HEK293 (cell line): ENCODE data around the gene TRAPPC12.

Experiments used
- CTCF ChIA-PET: fragments of 350-600 bp; formaldehyde crosslinking; extraction: SDS; loops from one replicate; lab custom pipeline; 2021; ENCODE audit warnings: antibody characterized with exemption; lab: Yijun Ruan, JAX
- POLR2A ChIA-PET: fragments of 300-600 bp; formaldehyde crosslinking; extraction: SDS; loops from one replicate; lab custom pipeline; 2020; ENCODE audit warnings: antibody characterized with exemption, inconsistent platforms; lab: Yijun Ruan, JAX
- H3K27ac ChIP-seq: fragments of 200-500 bp; sonication (Bioruptor generic); 2 replicates; pipeline ENCODE4 v1.5.1; 2014; ENCODE audit warnings: low read depth, low read length, control low read depth, inconsistent platforms; ENCODE audit errors: extremely low read depth
- H3K36me3 ChIP-seq, 2 experiments: fragments of 200-500 bp in 1 of 2; sonication (Bioruptor generic) in 1 of 2; 1 replicate in 1 of 2; 2 replicates in 1 of 2; pipeline ENCODE4 v1.5.1; 2014 to 2017; ENCODE audit warnings: inconsistent platforms in 2 of 2, low read length in 2 of 2; ENCODE audit not compliant: control insufficient read depth in 2 of 2, insufficient read depth in 1 of 2
- H3K4me1 ChIP-seq: fragments of 200-500 bp; sonication (Bioruptor generic); 2 replicates; pipeline ENCODE4 v1.5.1; 2014; ENCODE audit warnings: mild to moderate bottlenecking, low read length, inconsistent platforms; ENCODE audit not compliant: control insufficient read depth, insufficient read depth
- H3K4me3 ChIP-seq: 2 replicates; pipeline ENCODE4 v1.5.1; 2011; ENCODE audit warnings: low read depth, mild to moderate bottlenecking, control low read depth, low read length, moderate library complexity
- H3K9me3 ChIP-seq: fragments of 200-500 bp; sonication (Bioruptor generic); 2 replicates; pipeline ENCODE4 v1.5.1; 2014; ENCODE audit warnings: low read depth, low read length, inconsistent platforms; ENCODE audit not compliant: control insufficient read depth, insufficient read depth
- CTCF ChIP-seq: fragments of 450-650 bp; formaldehyde crosslinking; IDR thresholded peaks from 2 replicates; pipeline ENCODE4 v1.5.1; 2016; ENCODE audit warnings: missing biosample characterization, missing genetic modification characterization
- PRDM6 ChIP-seq: fragments of 450-650 bp; formaldehyde crosslinking; IDR thresholded peaks from 2 replicates; pipeline ENCODE4 v1.5.1; 2017; ENCODE audit warnings: missing biosample characterization, missing genetic modification characterization
- REPIN1 ChIP-seq: fragments of 450-650 bp; formaldehyde crosslinking; IDR thresholded peaks from 2 replicates; pipeline ENCODE4 v1.5.1; 2017; ENCODE audit warnings: missing biosample characterization, missing genetic modification characterization, low read depth
- ZNF114 ChIP-seq: fragments of 450-650 bp; formaldehyde crosslinking; IDR thresholded peaks from 2 replicates; pipeline ENCODE4 v1.5.0; 2017; ENCODE audit warnings: missing biosample characterization, missing genetic modification characterization
- ZNF169 ChIP-seq: fragments of 450-650 bp; formaldehyde crosslinking; IDR thresholded peaks from 2 replicates; pipeline ENCODE4 v1.5.1; 2016; ENCODE audit warnings: missing biosample characterization, missing genetic modification characterization
- ZNF175 ChIP-seq: fragments of 450-650 bp; formaldehyde crosslinking; IDR thresholded peaks from 2 replicates; pipeline ENCODE4 v1.5.1; 2016; ENCODE audit warnings: missing biosample characterization, missing genetic modification characterization
- ZNF24 ChIP-seq: fragments of 450-650 bp; formaldehyde crosslinking; IDR thresholded peaks from 2 replicates; pipeline ENCODE4 v1.5.1; 2016; ENCODE audit warnings: missing biosample characterization, missing genetic modification characterization
- ZNF521 ChIP-seq: fragments of 450-650 bp; formaldehyde crosslinking; IDR thresholded peaks from 2 replicates; pipeline ENCODE4 v1.5.1; 2017; ENCODE audit warnings: missing biosample characterization, mild to moderate bottlenecking, missing genetic modification characterization
- ZNF585B ChIP-seq: fragments of 450-650 bp; formaldehyde crosslinking; IDR thresholded peaks from 2 replicates; pipeline ENCODE4 v1.5.1; 2016; ENCODE audit warnings: missing biosample characterization, missing genetic modification characterization
- ZNF654 ChIP-seq: fragments of 450-650 bp; formaldehyde crosslinking; IDR thresholded peaks from 2 replicates; pipeline ENCODE4 v1.5.1; 2016; ENCODE audit warnings: low read depth, missing biosample characterization, missing genetic modification characterization
- ZNF664 ChIP-seq: fragments of 450-650 bp; formaldehyde crosslinking; IDR thresholded peaks from 2 replicates; pipeline ENCODE4 v1.5.1; 2016; ENCODE audit warnings: missing biosample characterization, missing genetic modification characterization
- ZNF792 ChIP-seq: fragments of 450-650 bp; formaldehyde crosslinking; IDR thresholded peaks from 2 replicates; pipeline ENCODE4 v1.5.1; 2016; ENCODE audit warnings: missing biosample characterization, missing genetic modification characterization
- ZNF837 ChIP-seq: fragments of 450-650 bp; formaldehyde crosslinking; IDR thresholded peaks from 2 replicates; pipeline ENCODE4 v1.5.1; 2016; ENCODE audit warnings: missing biosample characterization, missing genetic modification characterization
- TF ChIP-seq, protein P1 (sequence below): fragments of 450-650 bp; formaldehyde crosslinking; IDR thresholded peaks from 2 replicates; pipeline ENCODE4 v1.5.1; 2016; ENCODE audit warnings: missing biosample characterization, missing genetic modification characterization

The TRAPPC12 gene

DNA sequence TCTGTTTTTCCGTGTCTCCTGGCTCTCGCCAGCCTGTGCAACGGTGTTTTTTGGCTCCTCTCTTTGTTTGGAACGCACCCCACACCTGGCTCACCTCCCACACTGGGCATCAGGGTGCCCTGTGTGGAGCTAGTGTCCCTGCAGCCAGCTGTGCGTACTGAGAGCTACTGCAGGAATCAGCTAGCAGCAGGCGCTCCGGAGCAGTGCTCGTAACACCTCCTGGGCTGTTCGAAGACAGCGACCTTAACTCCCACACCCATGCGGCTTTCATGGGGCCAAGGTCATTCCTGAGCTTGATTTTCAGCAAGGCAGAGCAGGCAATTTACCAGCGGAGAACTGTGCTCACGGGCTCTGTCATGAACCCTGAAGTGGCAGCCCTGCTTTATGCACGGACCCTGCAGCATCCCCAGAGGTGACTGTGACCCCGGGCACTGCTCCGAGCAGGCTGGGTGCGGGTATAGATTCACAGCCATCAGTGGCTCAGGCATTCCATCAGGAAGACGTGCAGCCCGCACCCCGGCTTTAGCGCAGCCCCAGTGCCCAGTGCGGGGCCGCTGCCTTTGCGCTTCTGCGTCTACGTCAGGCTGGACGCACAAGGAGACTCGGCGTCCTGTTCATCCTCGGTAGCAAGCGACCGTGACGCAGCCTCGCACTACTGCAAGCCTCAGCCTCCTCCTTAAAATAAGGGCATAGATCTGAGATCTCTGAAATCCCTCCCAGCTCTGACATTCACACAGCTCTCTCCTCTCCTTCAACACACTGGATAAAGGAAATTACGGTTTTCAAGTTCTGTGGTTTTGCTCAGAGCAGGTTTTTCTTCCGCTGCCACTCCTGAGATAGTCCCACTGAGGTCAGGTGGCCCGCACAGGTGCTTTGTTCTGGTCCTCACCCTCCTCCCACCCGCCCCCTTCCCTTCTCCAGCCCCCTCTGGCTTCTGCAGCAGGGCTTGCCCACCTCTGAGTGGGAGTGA is 81.6 kb downstream of the TRAPPC12 start (continued):
- TF ChIP-seq ZNF175 (tag by site-specific recombination) (no peak), ZNF837 (tag by site-specific recombination) (no peak)

- POLR2A ChIA-PET = no interaction called here
- Histone ChIP-seq H3K4me3 (no peak overlapping the region), H3K4me1 (no peaks in the 10 kb centered on the region), H3K27ac (no peak overlapping the region), H3K36me3 (peaks cover 5 to 59% of the 10 kb centered on the region in 2 experiments; a peak in 2 of 3 replicates), H3K9me3 (no peaks in the 10 kb centered on the region)
- CTCF ChIA-PET = interaction anchor here (0.6 to 2.3 kb wide), 13 partner anchors 12 to 1590 kb away, joined by 3 to 16 read pairs (median 4); no protein-coding TSS in a partner anchor
- TF ChIP-seq, protein P1, sequence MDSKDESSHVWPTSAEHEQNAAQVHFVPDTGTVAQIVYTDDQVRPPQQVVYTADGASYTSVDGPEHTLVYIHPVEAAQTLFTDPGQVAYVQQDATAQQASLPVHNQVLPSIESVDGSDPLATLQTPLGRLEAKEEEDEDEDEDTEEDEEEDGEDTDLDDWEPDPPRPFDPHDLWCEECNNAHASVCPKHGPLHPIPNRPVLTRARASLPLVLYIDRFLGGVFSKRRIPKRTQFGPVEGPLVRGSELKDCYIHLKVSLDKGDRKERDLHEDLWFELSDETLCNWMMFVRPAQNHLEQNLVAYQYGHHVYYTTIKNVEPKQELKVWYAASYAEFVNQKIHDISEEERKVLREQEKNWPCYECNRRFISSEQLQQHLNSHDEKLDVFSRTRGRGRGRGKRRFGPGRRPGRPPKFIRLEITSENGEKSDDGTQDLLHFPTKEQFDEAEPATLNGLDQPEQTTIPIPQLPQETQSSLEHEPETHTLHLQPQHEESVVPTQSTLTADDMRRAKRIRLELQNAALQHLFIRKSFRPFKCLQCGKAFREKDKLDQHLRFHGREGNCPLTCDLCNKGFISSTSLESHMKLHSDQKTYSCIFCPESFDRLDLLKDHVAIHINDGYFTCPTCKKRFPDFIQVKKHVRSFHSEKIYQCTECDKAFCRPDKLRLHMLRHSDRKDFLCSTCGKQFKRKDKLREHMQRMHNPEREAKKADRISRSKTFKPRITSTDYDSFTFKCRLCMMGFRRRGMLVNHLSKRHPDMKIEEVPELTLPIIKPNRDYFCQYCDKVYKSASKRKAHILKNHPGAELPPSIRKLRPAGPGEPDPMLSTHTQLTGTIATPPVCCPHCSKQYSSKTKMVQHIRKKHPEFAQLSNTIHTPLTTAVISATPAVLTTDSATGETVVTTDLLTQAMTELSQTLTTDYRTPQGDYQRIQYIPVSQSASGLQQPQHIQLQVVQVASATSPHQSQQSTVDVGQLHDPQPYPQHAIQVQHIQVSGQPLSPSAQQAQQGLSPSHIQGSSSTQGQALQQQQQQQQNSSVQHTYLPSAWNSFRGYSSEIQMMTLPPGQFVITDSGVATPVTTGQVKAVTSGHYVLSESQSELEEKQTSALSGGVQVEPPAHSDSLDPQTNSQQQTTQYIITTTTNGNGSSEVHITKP (tag by site-specific recombination) = no peak
- TF ChIP-seq PRDM6 (tag by site-specific recombination) = no peak
- 0 out of 2 replicates have a peak, but pooled peaks have one; percentile 24 for TF ChIP-seq CTCF
- no peak for TF ChIP-seq ZNF24
- TF ChIP-seq ZNF114 (tag by site-specific recombination) = no peak
- no peak for TF ChIP-seq ZNF792 (tag by site-specific recombination)
- no peak for TF ChIP-seq ZNF521
- TF ChIP-seq REPIN1 (tag by site-specific recombination) = no peak
- TF ChIP-seq ZNF654 (tag by site-specific recombination) = peak; percentile 56
- TF ChIP-seq ZNF585B (tag by site-specific recombination) = peak; percentile 35
Measured at GRCh38 chr2:3461801-3462492, 82.5 kb downstream of the TRAPPC12 start.

DNA sequence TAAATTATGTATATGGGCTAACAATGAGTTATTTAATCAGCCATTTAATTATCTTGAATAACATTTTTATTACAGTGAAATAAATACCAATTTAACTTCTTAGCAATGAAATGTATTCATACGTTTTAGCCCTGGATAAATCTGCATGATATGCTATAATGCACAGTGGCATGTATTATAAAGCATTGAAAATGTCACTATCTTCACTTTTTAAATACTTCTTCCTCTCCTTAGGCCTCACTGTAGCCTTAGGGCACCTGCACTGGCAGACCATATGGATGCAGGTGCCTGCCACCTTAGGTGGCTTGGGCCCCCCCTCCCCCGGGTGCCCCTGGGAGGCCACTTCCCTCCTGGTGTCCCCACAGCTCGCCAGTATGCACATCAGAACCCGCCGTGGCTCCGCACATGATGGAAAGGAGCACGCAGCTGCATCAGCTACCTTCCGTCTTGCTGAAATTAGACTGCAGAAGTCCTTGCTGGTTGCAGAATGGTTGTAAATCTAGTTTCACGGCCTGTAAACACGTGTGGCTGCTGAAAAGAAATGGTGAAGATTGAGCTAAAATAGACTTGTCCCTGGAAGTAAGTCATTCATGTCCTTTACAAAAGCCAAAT is 83.1 kb downstream of the TRAPPC12 start:
- TF ChIP-seq ZNF169 (tag by site-specific recombination) (no peak), ZNF664 (tag by site-specific recombination) (no peak)
- H3K4me3 ChIP-seq = no peak overlapping the region
- H3K9me3 ChIP-seq = no peaks in the 10 kb centered on the region
- ChIA-PET POLR2A (no interaction called here), CTCF (interaction anchor here (0.6 to 2.3 kb wide), 12 partner anchors 12 to 1591 kb away, joined by 3 to 16 read pairs (median 4); no protein-coding TSS in a partner anchor)
- H3K4me1 ChIP-seq = no peaks in the 10 kb centered on the region
- H3K36me3 ChIP-seq = peaks cover 5 to 61% of the 10 kb centered on the region in 2 experiments; a peak in 2 of 3 replicates
- H3K27ac ChIP-seq = no peak overlapping the region
